ENCODE results near the gene SRMS. TPM values are rescaled to one million over a fixed set of nuclear protein-coding genes. Genes with fewer than 3 reads are reported as not detected.

The SRMS gene
- total and polyA plus RNA-seq, 2 of the 13 experiments (the other 11 are each of a cell fraction or from before 2014, with no cell fraction given), result not detected

GRCh38 chr20:63592661-63593060 lies 45.1 kb upstream of the SRMS start (continued):
- TF ChIP-seq AKNA (CRISPR knock-in tag; IDR thresholded peaks at IDR 0.05; ENCODE audit: borderline replicate concordance) (no peak), ZNF317 (CRISPR knock-in tag; IDR thresholded peaks at IDR 0.05) (no peak), SNAPC5 (CRISPR knock-in tag; IDR thresholded peaks at IDR 0.05; ENCODE audit: borderline replicate concordance) (no peak), SSRP1 (CRISPR knock-in tag; IDR thresholded peaks at IDR 0.05) (no peak)

- POLR2A ChIA-PET, result no interaction called here
- H3K9me3 ChIP-seq (ENCODE audit: low read length), result no peaks in the 10 kb centered on the region
- CTCF ChIA-PET (ENCODE audit: low intra/inter-chr PET ratio, low total read pairs), result no interaction called here
- peaks cover 15 to 20% of the 10 kb centered on the region in 2 experiments; a peak in 4 of 5 replicates for H3K36me3 ChIP-seq (replicated peaks in 1 of 2; ENCODE audit: control insufficient read depth in 1 of 2, insufficient read depth in 2 of 2, low read length in 2 of 2)
- FAIRE-seq (no peak), DNase-seq (ENCODE audit: low spot score) (no peak), ATAC-seq (no peak)
- peaks cover 12% of the 10 kb centered on the region; the same call in 1 of the 2 replicates for H3K4me1 ChIP-seq (ENCODE audit: insufficient read depth, low read length)
- intact Hi-C loops (cut with micrococcal nuclease; ENCODE audit: unreplicated experiment) (no loop called here), in situ Hi-C loops (cut with HindIII; ENCODE audit: extremely low pct_ligation_motif_present, low pct_unique_long_range_greater_than_20kb) (no loop called here)
- H3K27me3 ChIP-seq (ENCODE audit: control insufficient read depth in 1 of 2, insufficient read depth in 2 of 2, low read length in 2 of 2), result no peaks in the 10 kb centered on the region
- 96% methylated on average over 28 of the region's 28 CpGs for WGBS (ENCODE audit: low lambda C conversion rate)
- no peaks in the 10 kb centered on the region for H3K79me2 ChIP-seq (ENCODE audit: insufficient read depth, low read length)
- H2AFZ ChIP-seq (ENCODE audit: low read length), result no peak overlapping the region
- no peaks in the 10 kb centered on the region for H4K20me1 ChIP-seq (ENCODE audit: insufficient read depth, low read length)
- no peak overlapping the region for H3K4me3 ChIP-seq (replicated peaks in 1 of 3; ENCODE audit: insufficient read depth in 1 of 3, low read depth in 2 of 3, low read length in 3 of 3)
- TF ChIP-seq PRMT3 (CRISPR knock-in tag; IDR thresholded peaks at IDR 0.05; ENCODE audit: borderline replicate concordance, low read depth), result no peak
- 0 out of 2 replicates have a peak, but pooled peaks have one; percentile 8 for TF ChIP-seq DNMT1 (CRISPR knock-in tag; IDR thresholded peaks at IDR 0.05)
- no peak for TF ChIP-seq NKX3-1 (CRISPR knock-in tag; IDR thresholded peaks at IDR 0.05)
- no peak for TF ChIP-seq ZNF318 (CRISPR knock-in tag; IDR thresholded peaks at IDR 0.05)
- H3K4me2 ChIP-seq (ENCODE audit: low read depth, low read length), result no peak overlapping the region
- H3K27ac ChIP-seq (ENCODE audit: extremely low read length, insufficient read depth, low read length), result no peak overlapping the region
- no TSS peak for BruUV-seq (replicated peaks)
- H3K9ac ChIP-seq (ENCODE audit: insufficient read depth, low read depth, low read length), result no peak overlapping the region
These were observed 44.3 kb upstream of the SRMS start for GRCh38 chr20:63591786-63592355.
